HG03039 (cell line): ENCODE data around the gene ESYT3.
"Not testable (repeated sequence)": the region's sequence is repeated elsewhere in the genome, so short reads cannot be mapped to it uniquely, and the experiment has no call there.

Experiments used
- ATAC-seq: cut with Tn5 transposase; IDR thresholded peaks from one replicate; pipeline ENCODE4 v1.9.1; 2021; ENCODE audit warnings: mild to moderate bottlenecking, moderate library complexity; ENCODE audit not compliant: unreplicated experiment

Gene ESYT3

GRCh38 chr3:138441256-138441655, 6.8 kb downstream of the ESYT3 start:
- no peak for ATAC-seq

- ATAC-seq = no peak
These were observed 7.3 kb downstream of the ESYT3 start for GRCh38 chr3:138441742-138442141.

GRCh38 chr3:138442433-138442832, 8.0 kb downstream of the ESYT3 start:
- ATAC-seq = no peak

- ATAC-seq = no peak
These were observed 8.7 kb downstream of the ESYT3 start for GRCh38 chr3:138443091-138443490.

GRCh38 chr3:138443521-138444503, 9.4 kb downstream of the ESYT3 start:
- no peak for ATAC-seq

GRCh38 chr3:138445236-138445635, 10.8 kb downstream of the ESYT3 start:
- ATAC-seq = no peak

- ATAC-seq = no peak
These were observed 11.2 kb downstream of the ESYT3 start for GRCh38 chr3:138445654-138446053.

- no peak for ATAC-seq
These were observed 14.2 kb downstream of the ESYT3 start for GRCh38 chr3:138448631-138449030.

GRCh38 chr3:138449490-138449889, 15.1 kb downstream of the ESYT3 start:
- ATAC-seq = no peak

GRCh38 chr3:138450181-138450580, 15.8 kb downstream of the ESYT3 start:
- ATAC-seq = no peak

GRCh38 chr3:138450704-138451424, 16.4 kb downstream of the ESYT3 start:
- ATAC-seq = no peak

- ATAC-seq = no peak
These were observed 17.3 kb downstream of the ESYT3 start for GRCh38 chr3:138451595-138452162.

- ATAC-seq = no peak
These were observed 18.0 kb downstream of the ESYT3 start for GRCh38 chr3:138452436-138452835.

- not testable (repeated sequence) for ATAC-seq
These were observed 19.5 kb downstream of the ESYT3 start for GRCh38 chr3:138453940-138454339.

- no peak for ATAC-seq
These were observed 21.6 kb downstream of the ESYT3 start for GRCh38 chr3:138455801-138456716.

GRCh38 chr3:138456961-138457862, 22.8 kb downstream of the ESYT3 start:
- ATAC-seq = no peak

- no peak for ATAC-seq
These were observed 23.7 kb downstream of the ESYT3 start for GRCh38 chr3:138457863-138458735.

GRCh38 chr3:138458774-138459499, 24.5 kb downstream of the ESYT3 start:
- ATAC-seq = no peak
